C4-2B (cell line): ENCODE measurements around the gene MTFMT.

Experiments
- H3K27ac ChIP-seq: fragments of 450-650 bp; 2 replicates; pipeline ENCODE4 v1.5.1; 2017
- ZFX ChIP-seq: fragments of 450-650 bp; IDR thresholded peaks from 2 replicates; pipeline ENCODE4 v1.6.1; 2017
- TF ChIP-seq, protein P1 (sequence below): fragments of 450-650 bp; conservative IDR thresholded peaks from 2 replicates; pipeline ENCODE4 v1.5.1; 2017; ENCODE audit warnings: mild to moderate bottlenecking

MTFMT gene

GRCh38 chr15:64991536-64992135 is 37.8 kb downstream of the MTFMT start:
- H3K27ac ChIP-seq = no peak overlapping the region
- TF ChIP-seq, protein P1, sequence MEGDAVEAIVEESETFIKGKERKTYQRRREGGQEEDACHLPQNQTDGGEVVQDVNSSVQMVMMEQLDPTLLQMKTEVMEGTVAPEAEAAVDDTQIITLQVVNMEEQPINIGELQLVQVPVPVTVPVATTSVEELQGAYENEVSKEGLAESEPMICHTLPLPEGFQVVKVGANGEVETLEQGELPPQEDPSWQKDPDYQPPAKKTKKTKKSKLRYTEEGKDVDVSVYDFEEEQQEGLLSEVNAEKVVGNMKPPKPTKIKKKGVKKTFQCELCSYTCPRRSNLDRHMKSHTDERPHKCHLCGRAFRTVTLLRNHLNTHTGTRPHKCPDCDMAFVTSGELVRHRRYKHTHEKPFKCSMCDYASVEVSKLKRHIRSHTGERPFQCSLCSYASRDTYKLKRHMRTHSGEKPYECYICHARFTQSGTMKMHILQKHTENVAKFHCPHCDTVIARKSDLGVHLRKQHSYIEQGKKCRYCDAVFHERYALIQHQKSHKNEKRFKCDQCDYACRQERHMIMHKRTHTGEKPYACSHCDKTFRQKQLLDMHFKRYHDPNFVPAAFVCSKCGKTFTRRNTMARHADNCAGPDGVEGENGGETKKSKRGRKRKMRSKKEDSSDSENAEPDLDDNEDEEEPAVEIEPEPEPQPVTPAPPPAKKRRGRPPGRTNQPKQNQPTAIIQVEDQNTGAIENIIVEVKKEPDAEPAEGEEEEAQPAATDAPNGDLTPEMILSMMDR = no peak
- TF ChIP-seq ZFX = no peak

- TF ChIP-seq, protein P1 = no peak
- TF ChIP-seq ZFX = no peak
- H3K27ac ChIP-seq = peak overlapping the region; percentile 98
Observed at GRCh38 chr15:64990168-64990470, 39.3 kb downstream of the MTFMT start.

DNA sequence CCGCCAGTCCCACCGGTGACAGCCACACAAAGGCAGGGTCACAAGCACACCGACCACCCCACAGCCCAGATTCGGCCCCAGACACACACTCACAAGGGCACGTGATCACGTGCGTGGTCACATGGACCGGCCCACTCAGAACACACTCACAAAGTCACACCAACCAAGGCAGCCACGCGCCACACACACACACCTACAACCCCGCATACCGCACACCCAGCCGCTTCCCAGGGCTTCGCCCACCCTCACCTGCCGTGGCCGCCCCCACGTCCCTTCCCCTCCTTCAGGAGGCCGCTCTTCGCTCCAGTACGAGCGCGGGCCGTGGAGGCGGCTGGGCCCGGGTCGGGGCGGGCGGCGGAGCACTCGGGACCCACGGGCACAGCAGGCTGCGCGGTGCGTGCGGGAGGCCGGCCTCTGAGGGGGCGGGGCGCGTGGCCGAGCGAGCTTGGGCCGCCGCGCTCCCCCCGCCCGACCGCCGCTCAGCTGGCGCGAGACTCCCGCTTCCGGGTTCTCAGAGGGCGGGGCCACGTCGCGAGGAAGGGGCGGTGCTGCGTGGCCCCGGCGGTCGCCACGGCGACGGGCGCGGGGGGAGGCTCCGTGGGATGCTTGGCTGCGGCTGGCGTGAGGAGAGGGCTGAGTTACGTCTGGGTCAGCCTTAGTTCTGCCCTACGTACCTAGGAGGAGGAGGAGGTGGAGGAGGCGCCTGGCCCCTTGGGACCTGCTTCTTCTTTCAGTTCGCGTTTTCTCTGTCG is 39.8 kb downstream of the MTFMT start, which contains the start of gene SPG21:
Gene SPG21, minus strand, starts transcription at position 499 of the 752 bp plus-strand sequence. CDS start 6,345 bp downstream, outside the sequence.
- peak within 1 kb of the TSS; percentile 98 for H3K27ac ChIP-seq
- peak; percentile 72 for TF ChIP-seq ZFX
- TF ChIP-seq, protein P1 = no peak

- no peak overlapping the region for H3K27ac ChIP-seq
- TF ChIP-seq ZFX = no peak
Observed at GRCh38 chr15:64987136-64987535, 42.3 kb downstream of the MTFMT start.

DNA sequence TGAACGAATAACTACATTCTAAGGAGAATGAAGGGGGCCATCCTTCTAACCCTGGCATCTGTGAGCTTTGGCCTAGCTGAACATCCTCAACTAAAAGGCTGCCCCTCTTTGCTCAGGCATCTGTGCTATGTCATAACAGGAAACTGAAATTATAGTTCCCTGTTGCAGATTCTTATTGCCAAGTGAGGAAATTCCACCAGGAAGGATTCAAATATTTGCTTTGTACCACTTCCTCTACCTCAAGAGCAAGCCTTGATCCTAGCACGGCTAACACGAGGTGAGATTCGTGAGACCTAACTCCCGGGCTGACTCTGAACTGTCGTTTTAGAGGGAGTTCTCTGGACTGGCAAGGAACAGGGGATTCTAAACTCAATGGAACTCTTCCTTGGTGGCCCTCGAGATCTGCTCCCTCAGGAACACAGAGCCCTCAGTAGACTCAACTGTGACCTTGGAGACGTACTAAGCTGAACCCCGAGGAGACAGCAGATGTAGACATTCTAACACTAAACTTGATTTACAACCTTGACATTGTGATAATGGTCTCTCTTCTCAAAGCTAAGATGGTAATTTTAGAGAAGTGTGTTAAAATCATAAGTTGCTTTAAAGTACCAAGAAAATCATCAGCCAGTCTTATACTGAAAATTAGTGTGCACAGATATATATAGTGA is 43.9 kb downstream of the MTFMT start:
- TF ChIP-seq ZFX = no peak
- TF ChIP-seq, protein P1 = no peak
- peak overlapping the region; percentile 89 for H3K27ac ChIP-seq

- H3K27ac ChIP-seq = no peak overlapping the region
- no peak for TF ChIP-seq ZFX
- TF ChIP-seq, protein P1 = no peak
Observed at GRCh38 chr15:64982472-64982871, 47.0 kb downstream of the MTFMT start.

DNA sequence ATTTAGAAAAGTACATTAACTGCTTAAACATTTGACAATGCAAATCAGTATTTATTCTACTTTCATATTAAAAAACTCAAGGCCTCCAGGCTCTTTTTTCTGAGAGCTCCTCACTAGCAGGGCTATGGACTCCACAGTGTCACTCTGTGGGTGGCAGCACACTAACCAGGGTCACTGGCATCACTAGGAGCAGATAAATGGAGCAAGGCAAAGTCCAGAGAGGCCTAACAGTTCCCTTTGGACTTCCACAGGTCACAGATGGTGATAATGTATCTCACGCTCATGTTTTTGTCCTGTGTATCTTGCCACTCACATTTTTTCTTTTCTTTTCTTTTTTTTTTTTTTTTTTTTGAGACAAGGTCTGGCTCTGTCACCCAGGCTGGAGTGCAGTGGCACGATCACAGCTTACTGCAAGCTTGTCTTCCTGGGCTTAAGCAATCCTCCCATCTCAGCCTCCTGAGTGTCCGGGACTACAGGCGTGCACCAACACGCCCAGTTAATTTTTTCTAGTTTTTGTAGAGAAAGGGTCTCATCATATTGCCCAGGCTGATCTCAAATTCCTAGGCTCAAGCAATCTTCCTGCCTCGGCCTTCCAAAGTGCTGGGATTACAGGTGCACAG is 47.5 kb downstream of the MTFMT start:
- no peak for TF ChIP-seq ZFX
- TF ChIP-seq, protein P1 = no peak
- no peak overlapping the region for H3K27ac ChIP-seq
